Pancreas (tissue), 10 donors: ENCODE measurements around the gene AUTS2. TPM values are rescaled to one million over a fixed set of nuclear protein-coding genes. Genes with fewer than 3 reads are reported as not detected.

Experiments
- ATAC-seq, 4 donors: fragments of 200-7000 bp; cut with Tn5 transposase; one replicate each; pipeline versions ENCODE4 v1.8.0 to v1.9.1; 2020; ENCODE audit warnings: mild to moderate bottlenecking in 4 of 4, moderate library complexity in 4 of 4
- DNase-seq, 6 donors: peaks; one replicate each; pipeline ENCODE4 v3.0.0-alpha.2; 2020
- FAIRE-seq: peaks from 2 replicates; lab custom pipeline; 2012; peaks lifted over from hg19 to GRCh38; lab: Jason Lieb, UNC
- H3K27ac ChIP-seq, 4 donors: fragments of 200-600 bp; sonication (generic); 1 replicate in 3 of 4; 2 replicates in 1 of 4; pipeline versions ENCODE4 v1.5.0 to v1.8.0; 2020
- H3K27me3 ChIP-seq, 4 donors: fragments of 200-600 bp; one replicate each; pipeline ENCODE4 v1.8.0; 2021
- H3K36me3 ChIP-seq, 3 donors: fragments of 200-600 bp; sonication (generic) in 1 of 3; one replicate each; pipeline versions ENCODE4 v1.5.0 to v1.8.0; 2020 to 2021
- H3K4me1 ChIP-seq, 3 donors: fragments of 200-600 bp; one replicate each; pipeline ENCODE4 v1.8.0; 2021
- H3K4me3 ChIP-seq, 4 donors: fragments of 200-600 bp; sonication (generic) in 2 of 4; one replicate each; pipeline versions ENCODE4 v1.5.0 to v1.8.0; 2020 to 2021
- H3K9me3 ChIP-seq, 4 donors: fragments of 200-600 bp; one replicate each; pipeline ENCODE4 v1.8.0; 2021
- CTCF ChIP-seq, 4 donors: fragments of 200-600 bp; sonication (generic) in 3 of 4; IDR thresholded peaks; one replicate each; pipeline versions ENCODE4 v1.5.0 to v1.8.0; 2021; ENCODE audit warnings: antibody characterized with exemption in 4 of 4
- WGBS, 2 donors: extraction: QIAGEN DNeasy Blood & Tissue Kit; methylation state at CpG; one replicate each; pipeline ENCODE4 v1.1.7; 2013; 5-methylcytosine and 5-hydroxymethylcytosine counted together
- intact Hi-C, 3 donors: fragments of 100-400 bp; cut with DNase I; formaldehyde crosslinking; loops; one replicate each; pipeline versions ENCODE4 v1.11.1 to v1.14.2; 2022
- polyA plus RNA-seq, 2 donors: library from polyadenylated mRNA; stranded (reverse); fragments of 200-250 nt; gene quantifications; one replicate each; pipeline ENCODE4 v1.2.3, GENCODE V29; 2013
- total RNA-seq, 6 donors: library from RNA; stranded (reverse); fragmentation: NEBNext Ultra II Directional in 4 of 6; extraction: Animal tissue kit (Norgen Biotek cat#: 25700) in 4 of 6; gene quantifications; one replicate each; pipeline versions ENCODE4 v1.2.1 to v1.2.4, GENCODE V29; 2021 to 2023
- donor health status: healthy with polysubstance abuse.
- donor health status: DM: no; HTN: no; CAD: no; lungs with moderate emphysema.
- donor health status: DM: no; HTN: no; CAD: no.
- donor health status: control.
- donor health status: control.
- donor health status: Bipolar disorder and iron deficiency.
- donor health status: DM: yes; HTN: yes; CAD: no.
- donor health status: DM: no; HTN: no; CAD: no.
- donor health status: DM: no; HTN: no; CAD: no.
- donor health status: DM: yes; HTN: yes; CAD: no.

Gene AUTS2
- total and polyA plus RNA-seq, 8 donors: 5.8 to 16.8 (median 9.9) TPM

- H3K36me3 ChIP-seq: no peaks in the 10 kb centered on the region
- no peaks in the 10 kb centered on the region for H3K9me3 ChIP-seq
- no peaks in the 10 kb centered on the region for H3K4me1 ChIP-seq
- DNase-seq (no peak), ATAC-seq (peak in 3 of 4 donors; percentile 30 to 62 (median 35)), FAIRE-seq (no peak)
- no peak overlapping the region for H3K27ac ChIP-seq
- intact Hi-C loops: no loop called here
- no peak overlapping the region for H3K4me3 ChIP-seq
- H3K27me3 ChIP-seq: no peaks in the 10 kb centered on the region
- 54 to 62% methylated on average over 5 of the region's 5 CpGs for WGBS, 2 donors
- no peak for TF ChIP-seq CTCF (IDR thresholded peaks at IDR 0.05)
Measured at GRCh38 chr7:70498232-70498992, 900.1 kb downstream of the AUTS2 start.

DNA sequence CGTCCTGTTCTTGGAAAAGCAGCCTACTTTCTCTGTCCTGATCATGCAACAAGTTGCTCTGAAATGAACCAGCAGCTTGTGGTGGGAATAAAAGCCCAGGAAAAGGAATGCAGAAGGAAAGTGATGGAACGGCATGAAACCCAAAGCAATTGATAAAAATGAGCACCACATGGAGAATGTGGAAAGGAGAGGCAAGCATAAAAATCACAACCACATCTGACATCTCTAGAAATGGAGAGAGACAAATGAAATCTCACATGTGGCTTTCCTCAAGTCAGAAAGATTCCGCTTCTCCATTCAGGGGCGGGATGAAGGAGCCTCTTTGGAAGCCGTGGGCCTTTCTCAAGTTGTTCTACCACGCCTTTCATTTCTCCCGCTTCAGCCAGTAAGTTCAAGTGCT is 902.0 kb downstream of the AUTS2 start:
- no peak overlapping the region for H3K27ac ChIP-seq
- FAIRE-seq (no peak), ATAC-seq (no peak), DNase-seq (no peak)
- no peak overlapping the region for H3K4me3 ChIP-seq
- TF ChIP-seq CTCF (IDR thresholded peaks at IDR 0.05): no peak
- H3K36me3 ChIP-seq: no peaks in the 10 kb centered on the region
- intact Hi-C loops: no loop called here
- WGBS, 2 donors: 86 to 93% methylated on average over 7 of the region's 7 CpGs
- no peaks in the 10 kb centered on the region for H3K4me1 ChIP-seq
- no peaks in the 10 kb centered on the region for H3K9me3 ChIP-seq
- no peaks in the 10 kb centered on the region for H3K27me3 ChIP-seq

DNA sequence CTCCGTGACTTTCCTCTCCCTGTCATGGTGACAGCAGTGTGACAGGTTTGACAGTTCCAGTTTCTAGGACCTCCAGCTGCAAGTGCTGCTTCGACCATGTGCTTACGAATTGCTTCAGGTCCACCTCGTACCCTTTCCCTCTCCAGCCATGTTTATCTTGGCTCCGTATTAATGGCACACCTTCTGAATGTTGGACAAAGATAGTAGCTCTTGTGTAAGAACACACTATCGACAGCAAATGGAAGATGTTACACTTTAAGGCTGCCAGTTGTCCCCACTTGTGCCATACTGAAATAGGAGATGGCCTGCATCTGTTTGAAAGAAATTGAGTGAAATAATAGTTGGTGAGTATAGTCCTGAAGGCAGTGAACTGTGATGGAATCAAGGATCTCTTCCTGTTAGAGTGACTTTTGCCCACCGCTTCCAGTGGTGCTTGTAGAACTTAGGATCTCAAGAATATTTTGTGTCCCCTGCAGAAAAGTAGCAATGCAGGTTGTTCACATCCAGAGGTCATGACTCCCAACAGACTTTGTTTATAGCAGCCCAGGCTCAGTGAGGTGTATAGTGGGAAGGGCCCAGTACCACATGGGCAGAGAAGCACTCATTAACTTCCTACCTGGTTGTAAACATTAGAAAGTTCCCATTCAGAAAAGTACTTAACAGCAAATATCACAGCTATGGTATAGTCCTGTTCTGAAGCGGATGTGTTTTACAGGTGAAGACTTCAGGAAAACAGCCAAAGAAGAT is 904.0 kb downstream of the AUTS2 start:
- no peak for TF ChIP-seq CTCF (IDR thresholded peaks at IDR 0.05)
- FAIRE-seq (no peak), ATAC-seq (no peak), DNase-seq (no peak)
- no peaks in the 10 kb centered on the region for H3K27me3 ChIP-seq
- H3K36me3 ChIP-seq: no peaks in the 10 kb centered on the region
- H3K9me3 ChIP-seq: no peaks in the 10 kb centered on the region
- 82 to 93% methylated on average over 8 of the region's 8 CpGs for WGBS, 2 donors
- H3K4me1 ChIP-seq: no peaks in the 10 kb centered on the region
- no peak overlapping the region for H3K4me3 ChIP-seq
- no peak overlapping the region for H3K27ac ChIP-seq
- intact Hi-C loops: no loop called here

DNA sequence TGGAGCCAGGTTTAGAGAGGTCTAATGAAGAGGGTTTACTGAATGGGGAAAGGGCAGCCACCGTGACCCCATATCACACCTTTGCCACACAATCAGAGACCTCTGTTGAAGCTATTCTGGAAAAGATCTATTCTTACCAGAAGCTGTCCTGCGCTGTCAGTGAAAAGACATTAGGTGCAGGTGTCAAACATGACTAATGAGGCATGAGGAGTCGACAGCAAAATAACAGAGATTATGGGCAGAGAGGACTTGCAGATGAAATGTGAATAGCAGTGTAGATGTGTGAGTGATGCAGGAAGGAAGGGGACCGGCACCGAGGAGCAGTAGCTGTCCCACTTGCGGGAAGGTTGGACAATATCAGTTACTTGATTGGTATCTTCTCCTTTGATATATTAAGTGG is 906.0 kb downstream of the AUTS2 start:
- no peak overlapping the region for H3K27ac ChIP-seq
- intact Hi-C loops: no loop called here
- WGBS, 2 donors: 85 to 88% methylated on average over 6 of the region's 6 CpGs
- no peaks in the 10 kb centered on the region for H3K9me3 ChIP-seq
- DNase-seq (no peak), ATAC-seq (no peak), FAIRE-seq (no peak)
- H3K4me1 ChIP-seq: no peaks in the 10 kb centered on the region
- H3K27me3 ChIP-seq: no peaks in the 10 kb centered on the region
- no peaks in the 10 kb centered on the region for H3K36me3 ChIP-seq
- TF ChIP-seq CTCF (IDR thresholded peaks at IDR 0.05): no peak
- H3K4me3 ChIP-seq: no peak overlapping the region

DNA sequence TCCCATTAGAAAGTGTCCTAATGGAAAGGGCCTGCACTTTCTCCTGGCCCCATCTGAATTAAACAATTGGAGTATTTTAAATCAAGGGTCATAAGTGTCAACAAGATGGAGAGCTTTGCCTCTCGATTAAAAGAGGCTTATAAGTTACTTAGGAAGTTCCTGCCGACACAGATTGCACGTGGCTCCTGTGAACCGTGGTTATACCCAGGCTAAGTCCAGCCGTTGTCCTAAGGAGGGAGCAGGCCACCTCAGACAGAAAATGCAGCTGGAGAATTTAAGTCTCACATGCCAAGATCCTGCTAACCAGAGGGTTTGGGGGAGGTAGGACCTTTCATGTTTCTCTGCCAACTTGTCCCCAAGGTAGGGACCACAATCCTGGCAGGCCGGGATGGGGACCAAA is 907.2 kb downstream of the AUTS2 start:
- 80 to 87% methylated on average over 6 of the region's 6 CpGs for WGBS, 2 donors
- Histone ChIP-seq H3K27me3 (no peaks in the 10 kb centered on the region), H3K9me3 (no peaks in the 10 kb centered on the region), H3K36me3 (no peaks in the 10 kb centered on the region), H3K4me1 (no peaks in the 10 kb centered on the region), H3K4me3 (no peak overlapping the region), H3K27ac (no peak overlapping the region)
- no peak for DNase-seq
- intact Hi-C loops: no loop called here
- ATAC-seq: no peak
- no peak for FAIRE-seq
- TF ChIP-seq CTCF (IDR thresholded peaks at IDR 0.05): no peak
